Dermis microvascular lymphatic vessel endothelial cell (primary cell): ENCODE data around the gene LYZL4. TPM values are rescaled to one million over a fixed set of nuclear protein-coding genes. Genes with fewer than 3 reads are reported as not detected.

Experiments
- DNase-seq, 2 donors: peaks; one replicate each; pipeline versions ENCODE4 v3.0.0 to v3.0.0-alpha.2; 2010; ENCODE audit warnings: low read depth in 2 of 2
- total RNA-seq: library from RNA; depleted of rRNA; stranded (reverse); fragments of >200 nt; gene quantifications from 2 replicates; pipeline ENCODE4 v1.2.1, GENCODE V29; 2014

Gene LYZL4
- total RNA-seq, 1 donor from 2014 or later, result not detected

GRCh38 chr3:42375121-42375800 lies 35.1 kb downstream of the LYZL4 start:
- DNase-seq, result no peak

DNA sequence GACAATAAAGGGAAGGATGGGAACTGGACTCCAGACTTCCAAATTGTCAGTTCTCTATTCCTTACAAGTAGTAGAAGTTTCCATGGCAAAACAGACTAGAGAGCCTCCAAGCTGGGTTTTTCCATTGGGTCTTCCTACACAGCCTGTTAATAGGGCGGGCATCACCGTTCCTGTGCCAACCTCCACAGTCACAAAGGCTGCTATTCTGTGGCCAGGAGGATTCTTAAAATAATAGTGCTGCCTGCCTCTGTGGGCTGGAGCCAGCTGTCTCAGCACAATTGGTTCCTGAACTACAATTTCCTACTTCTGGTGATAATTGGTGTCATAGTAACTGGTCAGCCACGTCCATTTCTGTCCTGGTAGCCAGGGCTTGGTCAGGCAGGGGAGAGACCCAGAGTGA lies 38.6 kb downstream of the LYZL4 start:
- DNase-seq, result no peak

DNA sequence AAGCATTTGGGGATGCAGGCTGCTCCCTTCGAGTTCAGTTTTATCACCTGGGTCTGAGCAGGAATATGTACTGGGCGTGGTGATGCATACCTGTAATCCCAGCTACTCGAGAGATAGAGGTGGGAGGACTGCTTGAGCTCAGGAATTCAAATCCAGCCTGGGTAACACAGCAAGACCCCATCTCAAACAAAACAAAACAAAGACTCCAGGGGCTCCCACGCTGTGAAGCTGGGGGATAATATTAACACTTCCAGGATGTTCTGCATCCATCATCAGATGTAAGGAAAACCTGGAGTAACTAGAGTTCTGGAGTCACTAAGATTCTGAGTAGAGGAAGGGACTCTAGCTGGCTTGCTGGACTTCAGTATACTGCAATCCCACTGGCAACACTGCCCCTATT lies 40.6 kb downstream of the LYZL4 start:
- no peak for DNase-seq

DNA sequence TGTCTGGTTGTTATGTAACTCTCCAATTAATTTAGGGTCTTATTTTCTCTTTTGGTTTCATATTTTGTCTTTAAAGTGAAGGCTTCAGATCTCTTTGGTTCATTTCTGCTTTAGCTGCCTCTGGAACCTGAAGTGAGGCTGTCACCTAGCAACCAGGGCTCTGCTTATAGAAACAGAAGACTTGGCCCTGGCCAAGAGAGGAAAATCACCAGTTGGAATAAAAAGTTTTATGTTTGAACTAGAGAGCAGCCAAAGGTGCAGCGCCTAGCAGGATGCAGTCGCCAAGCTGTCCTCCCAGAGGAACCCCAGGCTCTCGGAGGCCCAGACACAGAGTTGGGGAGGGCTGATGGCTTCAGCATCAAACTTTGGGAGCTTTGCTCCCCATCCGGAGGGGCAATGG lies 41.1 kb downstream of the LYZL4 start:
- DNase-seq, result no peak

DNA sequence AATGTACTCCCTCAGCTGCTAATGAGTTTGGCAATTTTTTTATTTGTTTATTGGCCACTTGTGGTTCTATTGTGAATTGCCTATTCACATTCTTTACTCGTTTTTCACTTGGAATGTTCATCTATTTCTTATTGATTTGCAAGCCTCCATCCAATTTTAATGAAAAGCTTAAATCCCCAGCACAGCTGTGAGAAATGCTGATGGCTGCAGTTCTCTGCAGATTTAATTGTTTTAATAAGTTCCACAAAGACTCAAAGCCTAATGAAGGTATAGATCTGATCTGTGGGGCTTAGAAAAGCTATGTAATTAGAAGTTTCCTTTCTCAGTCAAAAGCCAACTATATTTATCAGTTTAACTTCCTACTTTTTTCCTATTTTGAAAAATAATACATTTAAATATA lies 41.5 kb downstream of the LYZL4 start:
- no peak for DNase-seq

GRCh38 chr3:42367903-42368302 lies 42.5 kb downstream of the LYZL4 start:
- no peak for DNase-seq

- no peak for DNase-seq
Observed at GRCh38 chr3:42366550-42366949, 43.9 kb downstream of the LYZL4 start.

DNA sequence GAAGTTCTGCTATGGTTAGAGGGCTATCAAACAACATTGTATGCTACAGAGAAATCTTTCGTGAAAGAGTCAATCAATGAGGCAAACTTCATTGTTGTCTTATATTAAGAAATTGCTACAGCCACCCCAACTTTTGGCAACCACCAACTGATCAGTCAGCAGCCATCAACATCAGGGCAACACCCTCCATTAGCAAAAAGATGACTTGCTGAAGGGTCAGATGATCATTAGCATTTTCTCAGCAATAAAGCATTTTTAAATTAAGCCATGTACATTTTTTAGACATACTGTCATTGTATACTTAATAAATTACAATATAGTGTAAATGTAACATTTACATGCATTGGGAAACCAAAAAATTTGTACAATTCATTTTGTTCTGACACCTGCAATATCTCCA lies 53.1 kb downstream of the LYZL4 start:
- no peak for DNase-seq

DNA sequence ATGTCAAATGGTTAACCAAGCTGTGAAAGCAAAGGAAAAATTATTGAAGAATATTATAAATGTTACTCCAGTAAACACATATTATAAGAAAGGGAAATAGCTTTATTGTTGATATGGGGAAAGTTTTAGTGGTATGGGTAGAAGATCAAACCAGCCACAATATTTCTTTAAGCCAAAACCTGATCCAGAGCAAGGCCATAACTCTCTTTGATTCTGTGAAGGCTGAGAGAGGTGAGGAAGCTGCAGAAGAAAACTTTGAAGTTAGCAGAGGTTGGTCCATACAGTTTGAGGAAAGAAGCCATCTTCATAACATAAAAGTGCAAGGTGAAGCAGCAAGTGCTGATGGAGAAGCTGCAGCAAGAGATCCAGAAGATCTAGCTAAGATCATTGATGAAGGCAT lies 54.8 kb downstream of the LYZL4 start:
- no peak for DNase-seq

DNA sequence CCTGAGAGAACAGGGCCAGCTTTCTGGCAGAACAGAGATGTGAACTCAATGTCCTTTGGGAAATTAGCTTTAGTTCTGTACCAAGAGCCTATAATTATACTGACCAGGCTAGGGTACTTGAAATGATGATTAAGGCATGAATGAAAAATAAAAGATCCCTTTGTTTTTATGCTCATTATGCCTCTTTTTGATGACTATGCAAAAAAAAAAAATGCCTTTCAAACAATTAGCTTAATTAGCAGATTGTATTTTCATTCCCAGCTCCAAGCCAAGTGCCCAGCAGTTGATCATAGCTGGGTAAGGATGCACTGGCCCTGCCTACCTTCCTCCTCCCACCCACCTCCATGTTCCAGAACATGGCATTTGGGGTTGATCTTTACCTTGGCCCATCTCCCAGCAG lies 56.8 kb downstream of the LYZL4 start:
- DNase-seq, result no peak

- no peak for DNase-seq
Observed at GRCh38 chr3:42351207-42351606, 59.2 kb downstream of the LYZL4 start.

DNA sequence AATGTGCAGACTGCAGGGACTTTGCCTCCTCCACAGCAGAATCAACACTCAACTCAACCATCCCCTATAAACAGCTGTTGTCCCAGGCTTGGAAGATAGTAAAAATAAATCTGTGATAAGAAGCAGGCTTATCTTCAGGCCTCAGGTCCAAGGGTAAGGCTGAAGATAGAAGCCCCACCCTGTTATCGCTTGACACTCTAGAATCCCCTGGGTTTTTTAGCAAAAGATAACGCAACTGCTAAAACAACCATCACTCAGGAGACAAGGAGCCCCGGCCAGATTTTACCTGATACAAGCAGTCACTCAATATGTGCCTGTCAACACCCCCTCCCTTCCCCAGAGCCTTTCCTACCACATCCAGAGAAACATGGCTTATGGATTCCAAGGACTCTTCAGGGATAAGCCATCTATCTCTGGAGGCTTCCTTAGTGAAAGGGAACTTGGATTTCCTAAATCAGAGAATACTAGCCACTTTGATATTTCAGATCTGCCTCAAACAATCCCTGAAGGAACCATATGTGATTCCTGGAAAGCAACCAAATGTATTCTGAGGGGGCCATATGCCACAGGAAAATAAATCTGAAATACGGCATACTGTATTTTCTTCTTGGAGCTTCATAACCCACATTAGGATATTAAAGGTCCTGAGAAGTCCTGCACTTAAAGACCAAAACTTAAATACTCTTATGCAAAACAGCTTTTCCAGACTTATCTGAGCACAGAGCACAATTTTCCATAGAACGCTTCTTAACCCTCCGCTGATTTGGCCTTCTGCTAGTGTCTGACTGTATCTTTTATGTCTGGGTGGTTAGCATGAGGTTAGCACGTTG lies 60.4 kb downstream of the LYZL4 start:
- no peak for DNase-seq

DNA sequence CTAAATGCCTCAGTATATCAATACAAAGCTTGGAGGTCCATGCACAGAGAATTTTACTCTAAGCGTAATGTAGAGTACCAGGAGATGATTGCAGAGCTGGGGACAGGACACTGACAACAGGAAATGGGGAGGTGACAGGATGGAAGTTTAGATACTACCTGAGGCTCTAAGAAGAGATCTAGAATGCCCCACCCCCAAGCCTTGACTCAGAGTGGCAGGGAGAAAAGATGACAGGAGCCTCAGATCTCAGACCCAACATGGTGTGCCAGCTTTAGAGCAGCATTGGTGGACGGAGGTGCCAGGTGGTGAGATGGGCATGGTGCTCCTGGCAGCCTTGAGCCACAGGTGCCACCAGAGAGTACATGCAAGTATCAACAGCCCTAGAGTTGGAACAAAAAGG lies 62.5 kb downstream of the LYZL4 start:
- no peak for DNase-seq

Other genes with a start within 250 kb of the LYZL4 start
- not detected in 2 replicates for gene CCK, start 144.4 kb downstream of the LYZL4 start, total RNA-seq
- gene VIPR1, start 92.0 kb upstream of the LYZL4 start, total RNA-seq, result 0.38 TPM in 1 of 2 replicates, not detected in the other
- 82.0 and 89.5 TPM in 2 replicates for gene SEC22C, start 171.4 kb upstream of the LYZL4 start, total RNA-seq
- gene SS18L2, start 180.2 kb upstream of the LYZL4 start, total RNA-seq, result 23.8 and 33.9 TPM in 2 replicates
- gene NKTR, start 190.1 kb upstream of the LYZL4 start, total RNA-seq, result 36.3 and 42.7 TPM in 2 replicates
- gene ZBTB47, start 243.1 kb upstream of the LYZL4 start, total RNA-seq, result 12.2 and 20.0 TPM in 2 replicates